Epithelial cell of proximal tubule (primary cell): Measurements from ENCODE around the gene SCTR. TPM values are rescaled to one million over a fixed set of nuclear protein-coding genes. Genes with fewer than 3 reads are reported as not detected.

Experiments used
- DNase-seq: peaks from one replicate; pipeline ENCODE4 v3.0.0-alpha.2; 2011; ENCODE audit warnings: low read depth
- H3K4me3 ChIP-seq: 2 replicates; pipeline ENCODE4 v1.5.1; 2011; ENCODE audit warnings: low read depth, mild to moderate bottlenecking, low read length
- total RNA-seq: library from RNA; depleted of rRNA; stranded (reverse); fragments of >200 nt; gene quantifications from 2 replicates; pipeline ENCODE4 v1.2.3, GENCODE V29; 2015
- TF ChIP-seq, protein P1 (sequence below): conservative IDR thresholded peaks from 2 replicates; pipeline ENCODE4 v1.5.1; 2012; ENCODE audit warnings: low read depth, mild to moderate bottlenecking, low read length

The SCTR gene
- total RNA-seq, 1 donor from 2014 or later: not detected

DNA sequence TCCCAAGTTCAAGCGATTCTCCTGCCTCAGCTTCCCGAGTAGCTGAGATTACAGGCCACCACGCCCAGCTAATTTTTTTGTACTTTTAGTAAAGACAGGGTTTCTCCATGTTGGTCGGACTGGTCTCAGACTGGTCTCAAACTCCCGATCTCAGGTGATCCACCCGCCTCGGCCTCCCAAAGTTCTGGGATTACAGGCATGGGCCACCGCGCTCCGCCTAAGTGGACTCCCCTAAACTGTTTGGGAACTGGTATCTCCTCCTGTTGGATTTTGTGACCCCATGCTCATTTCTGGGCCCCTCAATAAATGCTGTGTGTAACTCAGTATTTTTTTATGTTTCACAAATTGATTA, 5.2 kb downstream of the SCTR start:
- no peak for DNase-seq
- TF ChIP-seq, protein P1, sequence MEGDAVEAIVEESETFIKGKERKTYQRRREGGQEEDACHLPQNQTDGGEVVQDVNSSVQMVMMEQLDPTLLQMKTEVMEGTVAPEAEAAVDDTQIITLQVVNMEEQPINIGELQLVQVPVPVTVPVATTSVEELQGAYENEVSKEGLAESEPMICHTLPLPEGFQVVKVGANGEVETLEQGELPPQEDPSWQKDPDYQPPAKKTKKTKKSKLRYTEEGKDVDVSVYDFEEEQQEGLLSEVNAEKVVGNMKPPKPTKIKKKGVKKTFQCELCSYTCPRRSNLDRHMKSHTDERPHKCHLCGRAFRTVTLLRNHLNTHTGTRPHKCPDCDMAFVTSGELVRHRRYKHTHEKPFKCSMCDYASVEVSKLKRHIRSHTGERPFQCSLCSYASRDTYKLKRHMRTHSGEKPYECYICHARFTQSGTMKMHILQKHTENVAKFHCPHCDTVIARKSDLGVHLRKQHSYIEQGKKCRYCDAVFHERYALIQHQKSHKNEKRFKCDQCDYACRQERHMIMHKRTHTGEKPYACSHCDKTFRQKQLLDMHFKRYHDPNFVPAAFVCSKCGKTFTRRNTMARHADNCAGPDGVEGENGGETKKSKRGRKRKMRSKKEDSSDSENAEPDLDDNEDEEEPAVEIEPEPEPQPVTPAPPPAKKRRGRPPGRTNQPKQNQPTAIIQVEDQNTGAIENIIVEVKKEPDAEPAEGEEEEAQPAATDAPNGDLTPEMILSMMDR: no peak
- no peak overlapping the region for H3K4me3 ChIP-seq

DNA sequence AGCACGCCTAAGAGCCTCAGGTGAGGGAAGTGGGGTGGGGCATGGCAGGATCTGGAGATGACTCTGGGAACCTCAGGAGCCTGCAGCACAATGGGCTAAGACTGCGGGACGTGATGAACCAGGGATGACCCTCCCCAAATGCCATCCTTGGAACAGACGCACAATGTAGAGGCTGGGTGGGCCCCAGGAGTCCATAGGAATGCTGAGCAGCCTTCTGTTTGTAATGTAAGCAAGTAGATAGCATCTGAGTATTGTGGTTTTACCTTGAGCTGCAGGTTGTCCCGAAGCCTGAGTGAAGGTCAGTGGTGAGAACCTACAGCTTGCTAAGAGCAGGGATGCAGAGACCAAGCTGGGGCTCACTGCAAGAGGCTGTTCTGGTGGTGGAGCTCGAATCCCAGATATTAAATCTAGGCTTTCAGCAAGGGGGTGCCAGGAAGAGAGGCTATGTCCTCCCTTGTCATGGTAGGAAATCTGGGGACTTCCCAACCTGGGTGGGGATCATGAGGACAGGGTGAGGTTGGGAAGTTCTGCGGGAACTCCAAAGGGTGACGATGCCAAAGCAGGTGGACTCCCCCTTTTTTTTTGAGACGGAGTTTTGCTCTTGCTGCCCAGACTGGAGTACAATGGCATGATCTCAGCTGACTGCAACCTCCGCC, 5.8 kb downstream of the SCTR start:
- DNase-seq: no peak
- no peak overlapping the region for H3K4me3 ChIP-seq
- TF ChIP-seq, protein P1: no peak

DNA sequence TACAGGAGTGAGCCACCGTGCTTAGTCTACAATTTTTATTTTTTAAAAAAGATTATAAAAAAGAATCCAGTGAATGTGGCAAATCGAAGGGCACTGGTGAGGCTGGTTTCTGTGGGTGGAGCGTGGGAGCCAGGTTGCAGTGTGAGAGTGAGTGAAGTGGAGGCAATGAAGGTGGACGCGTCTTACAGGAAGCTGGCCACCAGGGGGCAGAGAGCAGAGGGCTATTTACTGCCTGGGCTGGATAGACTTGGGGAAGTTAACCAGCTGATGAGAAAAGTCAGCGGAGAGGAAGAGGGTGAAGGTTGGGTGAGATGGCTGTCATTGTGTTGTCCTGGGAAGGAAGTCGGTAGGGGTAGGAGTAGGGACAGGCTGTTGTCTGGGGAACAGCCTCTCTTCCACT, 6.8 kb downstream of the SCTR start:
- no peak overlapping the region for H3K4me3 ChIP-seq
- DNase-seq: no peak
- TF ChIP-seq, protein P1: peak; percentile 94

DNA sequence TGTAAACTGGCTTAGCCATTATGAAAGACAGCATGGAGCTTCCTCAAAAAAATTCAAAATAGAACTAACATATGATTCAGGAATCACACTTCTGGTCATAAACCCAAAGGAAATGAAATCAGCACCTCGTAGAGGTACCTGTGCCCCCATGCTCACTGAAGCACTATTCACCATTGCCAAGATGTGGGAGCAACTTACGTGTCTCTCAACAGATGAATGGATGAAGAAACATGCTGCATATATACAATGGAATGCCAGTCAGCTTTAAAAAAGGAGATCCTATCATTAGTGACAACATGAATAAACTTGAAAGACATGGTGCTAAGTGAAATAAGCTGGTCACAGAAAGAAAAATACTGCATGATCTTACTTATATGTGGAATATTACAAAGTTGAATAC, 8.2 kb downstream of the SCTR start:
- no peak overlapping the region for H3K4me3 ChIP-seq
- no peak for DNase-seq
- TF ChIP-seq, protein P1: no peak

DNA sequence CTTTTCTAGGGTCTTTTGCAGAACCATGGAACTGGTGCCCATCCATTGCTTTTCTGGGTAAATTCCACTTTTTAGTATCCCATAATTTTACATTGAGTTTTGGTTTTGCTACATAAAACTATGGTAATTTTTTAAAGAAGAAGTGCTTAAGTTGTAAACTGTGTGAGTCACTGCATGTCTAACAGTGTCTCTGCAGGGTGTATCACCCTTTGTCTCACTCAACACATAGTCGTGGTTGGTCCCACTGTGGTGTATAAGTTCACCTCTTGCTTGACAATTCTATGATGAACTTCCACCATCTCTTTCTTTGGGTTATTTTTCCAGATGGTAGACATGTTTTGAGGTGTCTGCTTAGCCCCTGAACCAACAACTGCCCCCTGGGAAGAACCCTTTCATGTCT, 10.5 kb downstream of the SCTR start:
- no peak for DNase-seq

DNA sequence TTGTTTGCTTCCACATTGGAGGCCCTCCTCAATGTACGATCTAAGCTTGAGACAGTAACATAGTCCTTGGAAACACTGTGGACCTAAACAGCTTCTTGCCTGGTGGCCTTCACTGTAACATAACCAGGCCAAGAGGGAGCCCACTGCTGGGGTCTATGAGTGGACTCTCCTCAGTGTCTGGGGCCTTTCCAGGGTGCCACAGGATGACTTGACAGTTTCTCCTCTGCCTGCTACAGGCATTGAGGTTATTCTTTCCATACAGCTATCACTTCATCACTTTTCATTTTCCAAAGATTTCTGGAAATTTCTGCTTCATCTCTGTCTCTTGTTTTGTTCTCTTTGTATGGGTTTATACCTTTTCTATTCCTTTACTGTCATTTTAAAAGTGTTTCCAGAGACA, 11.3 kb downstream of the SCTR start:
- TF ChIP-seq, protein P1: no peak
- no peak for DNase-seq
- H3K4me3 ChIP-seq: no peak overlapping the region

More for the DNA sequence above, 10.5 kb downstream of the SCTR start:
- H3K4me3 ChIP-seq: no peak overlapping the region
- TF ChIP-seq, protein P1: no peak

DNA sequence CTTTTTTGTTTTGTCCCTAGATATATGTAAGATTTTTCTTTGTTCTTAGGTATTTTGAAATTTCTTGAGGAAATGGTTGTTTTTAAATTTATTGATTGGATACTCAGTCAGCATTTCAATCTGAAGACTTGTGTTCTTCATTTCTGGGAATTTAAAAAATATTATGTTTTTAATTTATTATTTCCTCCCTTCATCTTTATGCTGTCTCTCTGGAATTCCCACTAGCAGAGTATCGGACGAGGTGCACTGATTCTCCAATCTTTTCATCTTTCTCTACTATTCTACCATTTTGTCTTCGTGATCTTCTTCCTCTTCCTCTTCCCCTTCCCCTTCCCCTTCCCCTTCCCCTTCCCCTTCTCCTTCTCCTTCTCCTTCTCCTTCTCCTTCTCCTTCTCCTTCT, 12.3 kb downstream of the SCTR start:
- TF ChIP-seq, protein P1: no peak
- DNase-seq: no peak
- no peak overlapping the region for H3K4me3 ChIP-seq
